GM18505 (cell line): ENCODE measurements around the gene AFG3L2.

Source experiments
- ATAC-seq: cut with Tn5 transposase; IDR thresholded peaks from one replicate; pipeline ENCODE4 v1.9.1; 2021; ENCODE audit not compliant: unreplicated experiment
- POLR2A ChIP-seq: IDR thresholded peaks from 4 replicates; pipeline ENCODE4 v1.6.1; 2011; ENCODE audit warnings: borderline replicate concordance; ENCODE audit not compliant: insufficient read depth, insufficient read length; ENCODE audit errors: extremely low read depth

AFG3L2 gene

GRCh38 chr18:12282442-12283039 is 94.5 kb downstream of the AFG3L2 start:
- ATAC-seq, result no peak

GRCh38 chr18:12281861-12282260 is 95.2 kb downstream of the AFG3L2 start:
- TF ChIP-seq POLR2A, result no peak
- no peak for ATAC-seq

More at GRCh38 chr18:12282442-12283039, 94.5 kb downstream of the AFG3L2 start:
- TF ChIP-seq POLR2A, result no peak

GRCh38 chr18:12279781-12280531 is 97.1 kb downstream of the AFG3L2 start:
- TF ChIP-seq POLR2A, result no peak
- no peak for ATAC-seq
